ENCODE results near the gene GUCD1. TPM values are rescaled to one million over a fixed set of nuclear protein-coding genes. Genes with fewer than 3 reads are reported as not detected.
"Not testable (repeated sequence)": the region's sequence is repeated elsewhere in the genome, so short reads cannot be mapped to it uniquely, and the experiment has no call there.

Gene GUCD1
- total RNA-seq, 4 donors from 2014 or later = 56.7 to 498 (median 277) TPM

GRCh38 chr22:24595228-24595627 is 40.3 kb upstream of the GUCD1 start:
- no peaks in the 10 kb centered on the region for H3K36me3 ChIP-seq
- no peaks in the 10 kb centered on the region for H3K27me3 ChIP-seq
- in situ Hi-C loops (cut with MboI; ENCODE audit: low pct_ligation_motif_present in 1 of 4, low pct_unique_long_range_greater_than_20kb in 1 of 4, low sequenced_read_pairs in 3 of 4) (no loop called here), intact Hi-C loops (cut with DNase I; ENCODE audit: low total_unique reads) (no loop called here)
- H3K4me3 ChIP-seq = no peak overlapping the region
- H3K9me3 ChIP-seq = no peaks in the 10 kb centered on the region
- H3K4me1 ChIP-seq = peaks cover 6 to 22% (median 15%) of the 10 kb centered on the region in 4 donors
- 94% methylated on average over 6 of the region's 6 CpGs; no CpG with 5 or more reads in 1 of the 2 donors for WGBS, 2 donors (ENCODE audit: low coverage in 1 of 2)
- TF ChIP-seq POLR2A (IDR thresholded peaks at IDR 0.05) = no peak
- TF ChIP-seq EP300 (IDR thresholded peaks at IDR 0.05; ENCODE audit: low read depth) = no peak
- TF ChIP-seq POLR2AphosphoS5 (IDR thresholded peaks at IDR 0.05) = no peak
- TF ChIP-seq CTCF (IDR thresholded peaks at IDR 0.05) = no peak
- H3K27ac ChIP-seq = no peak overlapping the region
- no peak for DNase-seq

- Histone ChIP-seq H3K4me3 (no peak overlapping the region), H3K9me3 (no peaks in the 10 kb centered on the region), H3K27ac (no peak overlapping the region), H3K36me3 (no peaks in the 10 kb centered on the region), H3K27me3 (no peaks in the 10 kb centered on the region), H3K4me1 (peaks cover 6 to 22% (median 15%) of the 10 kb centered on the region in 4 donors)
- no peak for DNase-seq
- in situ Hi-C loops (cut with MboI; ENCODE audit: low pct_ligation_motif_present in 1 of 4, low pct_unique_long_range_greater_than_20kb in 1 of 4, low sequenced_read_pairs in 3 of 4) (no loop called here), intact Hi-C loops (cut with DNase I; ENCODE audit: low total_unique reads) (no loop called here)
- TF ChIP-seq POLR2A (IDR thresholded peaks at IDR 0.05) (no peak), EP300 (IDR thresholded peaks at IDR 0.05; ENCODE audit: low read depth) (no peak), CTCF (IDR thresholded peaks at IDR 0.05) (no peak), POLR2AphosphoS5 (IDR thresholded peaks at IDR 0.05) (no peak)
- WGBS, 2 donors (ENCODE audit: low coverage in 1 of 2) = 82% methylated on average over 7 of the region's 7 CpGs; no CpG with 5 or more reads in 1 of the 2 donors
Observed at GRCh38 chr22:24594569-24595120, 39.7 kb upstream of the GUCD1 start.

GRCh38 chr22:24593836-24594568 is 39.1 kb upstream of the GUCD1 start:
- H3K27ac ChIP-seq = peak overlapping the region; percentile 85 to 88 (median 86)
- H3K4me1 ChIP-seq = peaks cover 6 to 22% (median 15%) of the 10 kb centered on the region in 4 donors
- H3K27me3 ChIP-seq = no peaks in the 10 kb centered on the region
- no peak overlapping the region for H3K4me3 ChIP-seq
- no peak for TF ChIP-seq POLR2AphosphoS5 (IDR thresholded peaks at IDR 0.05)
- TF ChIP-seq EP300 (IDR thresholded peaks at IDR 0.05; ENCODE audit: low read depth) = no peak
- no peak for TF ChIP-seq CTCF (IDR thresholded peaks at IDR 0.05)
- TF ChIP-seq POLR2A (IDR thresholded peaks at IDR 0.05) = no peak
- peak; percentile 55 for DNase-seq
- H3K36me3 ChIP-seq = no peaks in the 10 kb centered on the region
- H3K9me3 ChIP-seq = no peaks in the 10 kb centered on the region
- intact Hi-C loops (cut with DNase I; ENCODE audit: low total_unique reads) = no loop called here
- 25 to 70% methylated on average over 1 to 16 of the region's 16 CpGs for WGBS, 2 donors (ENCODE audit: low coverage in 1 of 2)
- in situ Hi-C loops (cut with MboI; ENCODE audit: low pct_ligation_motif_present in 1 of 4, low pct_unique_long_range_greater_than_20kb in 1 of 4, low sequenced_read_pairs in 3 of 4) = no loop called here

- H3K36me3 ChIP-seq; in situ Hi-C loops (cut with MboI; ENCODE audit: low pct_ligation_motif_present in 1 of 4, low pct_unique_long_range_greater_than_20kb in 1 of 4, low sequenced_read_pairs in 3 of 4); H3K9me3 ChIP-seq; intact Hi-C loops (cut with DNase I; ENCODE audit: low total_unique reads); H3K27me3 ChIP-seq; DNase-seq: not testable (repeated sequence)
- Histone ChIP-seq H3K27ac (peak overlapping the region; percentile 85 to 88 (median 86)), H3K4me3 (peak overlapping the region in 2 of 4 donors; percentile 70 to 73), H3K4me1 (peaks cover 6 to 22% (median 15%) of the 10 kb centered on the region in 4 donors)
- WGBS, 2 donors (ENCODE audit: low coverage in 1 of 2) = 81 to 88% methylated on average over 7 to 10 of the region's 10 CpGs
Observed at GRCh38 chr22:24593559-24593835, 38.6 kb upstream of the GUCD1 start.
